ENCODE results near the gene EIF2D.
A peak's percentile ranks its signal among the peaks of the same experiment; 100 is the strongest.

Gene EIF2D

DNA sequence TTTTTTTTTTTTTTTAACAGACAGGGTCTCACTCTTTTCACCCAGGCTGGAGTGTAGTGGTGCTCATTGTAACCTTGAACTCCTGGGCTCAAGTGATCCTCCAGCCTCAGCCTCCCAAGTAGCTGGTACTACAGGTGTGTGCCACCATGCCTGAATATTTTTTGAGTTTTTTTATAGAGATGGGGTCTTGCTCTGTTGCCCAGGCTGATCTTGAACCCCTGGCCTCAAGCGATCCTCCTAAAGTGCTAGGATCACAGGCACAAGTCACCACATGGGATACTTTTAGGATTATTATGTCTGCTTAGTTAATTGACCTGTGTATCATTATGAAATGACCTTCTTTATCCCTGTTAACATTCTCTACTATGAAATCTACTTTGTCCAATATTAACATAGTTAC lies 66.9 kb downstream of the EIF2D start:
- H3K36me3 ChIP-seq (ENCODE audit: insufficient read depth, low read length) = no peaks in the 10 kb centered on the region
- no peaks in the 10 kb centered on the region for H3K79me2 ChIP-seq (ENCODE audit: insufficient read depth, low read length)
- no peak overlapping the region for H3K27ac ChIP-seq (ENCODE audit: low read length)
- no peak overlapping the region for H3K4me2 ChIP-seq (ENCODE audit: insufficient read depth, low read length)
- no peak for DNase-seq
- no peak overlapping the region for H3K4me3 ChIP-seq (ENCODE audit: low read depth in 1 of 2, low read length in 2 of 2)
- H4K20me1 ChIP-seq (ENCODE audit: insufficient read depth, low read length) = no peaks in the 10 kb centered on the region
- no peak for ATAC-seq (ENCODE audit: insufficient read depth, low read depth)
- no peak overlapping the region for H2AFZ ChIP-seq (ENCODE audit: low read depth, low read length)
- peaks cover 6% of the 10 kb centered on the region for H3K4me1 ChIP-seq (ENCODE audit: insufficient read depth, low read length)
- no peaks in the 10 kb centered on the region for H3K27me3 ChIP-seq (ENCODE audit: insufficient read depth, low read length, poor library complexity)
- no peak for TF ChIP-seq EZH2 (IDR thresholded peaks at IDR 0.05; ENCODE audit: borderline replicate concordance, low read depth, low read length, severe bottlenecking)
- TF ChIP-seq, protein P1, sequence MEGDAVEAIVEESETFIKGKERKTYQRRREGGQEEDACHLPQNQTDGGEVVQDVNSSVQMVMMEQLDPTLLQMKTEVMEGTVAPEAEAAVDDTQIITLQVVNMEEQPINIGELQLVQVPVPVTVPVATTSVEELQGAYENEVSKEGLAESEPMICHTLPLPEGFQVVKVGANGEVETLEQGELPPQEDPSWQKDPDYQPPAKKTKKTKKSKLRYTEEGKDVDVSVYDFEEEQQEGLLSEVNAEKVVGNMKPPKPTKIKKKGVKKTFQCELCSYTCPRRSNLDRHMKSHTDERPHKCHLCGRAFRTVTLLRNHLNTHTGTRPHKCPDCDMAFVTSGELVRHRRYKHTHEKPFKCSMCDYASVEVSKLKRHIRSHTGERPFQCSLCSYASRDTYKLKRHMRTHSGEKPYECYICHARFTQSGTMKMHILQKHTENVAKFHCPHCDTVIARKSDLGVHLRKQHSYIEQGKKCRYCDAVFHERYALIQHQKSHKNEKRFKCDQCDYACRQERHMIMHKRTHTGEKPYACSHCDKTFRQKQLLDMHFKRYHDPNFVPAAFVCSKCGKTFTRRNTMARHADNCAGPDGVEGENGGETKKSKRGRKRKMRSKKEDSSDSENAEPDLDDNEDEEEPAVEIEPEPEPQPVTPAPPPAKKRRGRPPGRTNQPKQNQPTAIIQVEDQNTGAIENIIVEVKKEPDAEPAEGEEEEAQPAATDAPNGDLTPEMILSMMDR (IDR thresholded peaks at IDR 0.05; ENCODE audit: borderline replicate concordance, extremely low read depth, low read length, poor library complexity, severe bottlenecking) = no peak
- no peaks in the 10 kb centered on the region for H3K9me3 ChIP-seq (ENCODE audit: insufficient read depth, low read length, severe bottlenecking)
- no peak overlapping the region for H3K9ac ChIP-seq (ENCODE audit: low read depth, low read length)

DNA sequence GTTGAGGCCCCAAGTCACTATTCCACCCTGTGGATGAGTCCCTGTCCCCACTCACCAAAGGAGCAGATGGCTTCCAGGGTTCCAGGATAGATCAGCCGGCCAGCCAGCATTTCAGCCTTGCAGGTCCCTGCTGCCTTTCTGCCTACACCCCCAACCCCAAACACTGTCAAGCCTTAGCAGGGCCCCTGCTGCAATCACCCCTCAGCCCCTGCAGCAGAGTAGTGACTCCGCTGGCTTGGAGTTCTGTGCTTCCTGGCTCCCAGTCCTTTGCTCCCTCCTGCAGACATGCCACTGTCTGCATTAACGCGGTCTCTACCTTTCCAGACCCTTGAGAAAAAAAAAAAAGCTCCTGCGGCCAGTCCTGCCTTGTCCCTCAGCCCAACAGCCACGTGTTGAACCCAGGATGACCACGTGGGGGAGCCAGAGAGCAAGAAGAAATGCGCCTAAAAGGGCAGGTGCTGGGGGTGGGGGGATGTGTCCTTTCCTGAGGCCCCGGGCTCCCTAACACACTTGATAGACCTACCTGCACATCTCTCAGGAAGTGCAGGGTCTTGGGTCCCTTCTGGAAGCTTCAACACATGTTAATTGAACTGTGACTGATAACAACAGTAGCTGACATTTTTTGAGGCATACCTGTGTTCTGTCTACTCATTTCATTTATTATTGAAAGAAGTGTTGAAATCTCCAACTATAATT lies 67.6 kb downstream of the EIF2D start:
- DNase-seq (peak; percentile 83), ATAC-seq (ENCODE audit: insufficient read depth, low read depth) (peak; percentile 91)
- no peaks in the 10 kb centered on the region for H4K20me1 ChIP-seq (ENCODE audit: insufficient read depth, low read length)
- 0 out of 2 replicates have a peak overlapping the region, but pooled peaks have one; percentile 42 for H2AFZ ChIP-seq (ENCODE audit: low read depth, low read length)
- no peaks in the 10 kb centered on the region for H3K36me3 ChIP-seq (ENCODE audit: insufficient read depth, low read length)
- no peak overlapping the region for H3K4me3 ChIP-seq (ENCODE audit: low read depth in 1 of 2, low read length in 2 of 2)
- no peak overlapping the region for H3K9ac ChIP-seq (ENCODE audit: low read depth, low read length)
- no peak overlapping the region for H3K4me2 ChIP-seq (ENCODE audit: insufficient read depth, low read length)
- no peaks in the 10 kb centered on the region for H3K9me3 ChIP-seq (ENCODE audit: insufficient read depth, low read length, severe bottlenecking)
- H3K4me1 ChIP-seq (ENCODE audit: insufficient read depth, low read length) = peaks cover 6% of the 10 kb centered on the region
- TF ChIP-seq EZH2 (IDR thresholded peaks at IDR 0.05; ENCODE audit: borderline replicate concordance, low read depth, low read length, severe bottlenecking) = no peak
- TF ChIP-seq, protein P1 (IDR thresholded peaks at IDR 0.05; ENCODE audit: borderline replicate concordance, extremely low read depth, low read length, poor library complexity, severe bottlenecking) = peak; percentile 97
- no peaks in the 10 kb centered on the region for H3K79me2 ChIP-seq (ENCODE audit: insufficient read depth, low read length)
- no peak overlapping the region for H3K27ac ChIP-seq (ENCODE audit: low read length)
- H3K27me3 ChIP-seq (ENCODE audit: insufficient read depth, low read length, poor library complexity) = no peaks in the 10 kb centered on the region

Measured in DND-41 (cell line).